Stimulated activated CD4-positive, alpha-beta T cell treated with anti-CD3 and anti-CD28 coated beads, Interleukin-4, amount 100 ng/mL, for 48 hours (primary cell): ENCODE measurements around the gene PNO1.
A peak's percentile ranks its signal among the peaks of the same experiment; 100 is the strongest.
"Not testable (repeated sequence)": the region's sequence is repeated elsewhere in the genome, so short reads cannot be mapped to it uniquely, and the experiment has no call there.

Experiments
- DNase-seq, 2 donors: peaks; one replicate each; pipeline ENCODE4 v3.0.0-alpha.2; 2020; ENCODE audit warnings: low read depth in 2 of 2

PNO1 gene

GRCh38 chr2:68157002-68157401 lies 686 bp upstream of the PNO1 start:
- no peak for DNase-seq

GRCh38 chr2:68158134-68158447 lies 403 bp downstream of the PNO1 start:
- DNase-seq = no peak

GRCh38 chr2:68163641-68164040 lies 6.0 kb downstream of the PNO1 start:
- DNase-seq = no peak

- no peak for DNase-seq
Observed at GRCh38 chr2:68167186-68167585, 9.5 kb downstream of the PNO1 start.

GRCh38 chr2:68169308-68169707 lies 11.6 kb downstream of the PNO1 start:
- DNase-seq = no peak

GRCh38 chr2:68171146-68171545 lies 13.5 kb downstream of the PNO1 start:
- DNase-seq = no peak

GRCh38 chr2:68171684-68172083 lies 14.0 kb downstream of the PNO1 start:
- DNase-seq = no peak

- DNase-seq = no peak
Observed at GRCh38 chr2:68172521-68172920, 14.8 kb downstream of the PNO1 start.

GRCh38 chr2:68172990-68173700 lies 15.5 kb downstream of the PNO1 start:
- DNase-seq = no peak

GRCh38 chr2:68175210-68175609 lies 17.5 kb downstream of the PNO1 start:
- not testable (repeated sequence) for DNase-seq

GRCh38 chr2:68176657-68177056 lies 19.0 kb downstream of the PNO1 start:
- DNase-seq = no peak

- DNase-seq = no peak
Observed at GRCh38 chr2:68177541-68177940, 19.9 kb downstream of the PNO1 start.

GRCh38 chr2:68178432-68178831 lies 20.7 kb downstream of the PNO1 start:
- DNase-seq = no peak

- DNase-seq = no peak
Observed at GRCh38 chr2:68178954-68179627, 21.4 kb downstream of the PNO1 start.

GRCh38 chr2:68182902-68183301 lies 25.2 kb downstream of the PNO1 start:
- no peak for DNase-seq

- DNase-seq = peak; percentile 54 to 62
Observed at GRCh38 chr2:68185541-68186164, 28.0 kb downstream of the PNO1 start.

- no peak for DNase-seq
Observed at GRCh38 chr2:68187329-68187728, 29.6 kb downstream of the PNO1 start.

- DNase-seq = no peak
Observed at GRCh38 chr2:68188831-68189230, 31.1 kb downstream of the PNO1 start.

- DNase-seq = no peak
Observed at GRCh38 chr2:68189991-68190784, 32.5 kb downstream of the PNO1 start.

- no peak for DNase-seq
Observed at GRCh38 chr2:68190991-68191731, 33.5 kb downstream of the PNO1 start.

- DNase-seq = no peak
Observed at GRCh38 chr2:68193144-68193543, 35.5 kb downstream of the PNO1 start.
